GM18858 (cell line): ENCODE data around the gene DRAM2.

Source experiments
- ATAC-seq: cut with Tn5 transposase; IDR thresholded peaks from one replicate; pipeline ENCODE4 v1.9.1; 2021; ENCODE audit not compliant: unreplicated experiment

The DRAM2 gene

DNA sequence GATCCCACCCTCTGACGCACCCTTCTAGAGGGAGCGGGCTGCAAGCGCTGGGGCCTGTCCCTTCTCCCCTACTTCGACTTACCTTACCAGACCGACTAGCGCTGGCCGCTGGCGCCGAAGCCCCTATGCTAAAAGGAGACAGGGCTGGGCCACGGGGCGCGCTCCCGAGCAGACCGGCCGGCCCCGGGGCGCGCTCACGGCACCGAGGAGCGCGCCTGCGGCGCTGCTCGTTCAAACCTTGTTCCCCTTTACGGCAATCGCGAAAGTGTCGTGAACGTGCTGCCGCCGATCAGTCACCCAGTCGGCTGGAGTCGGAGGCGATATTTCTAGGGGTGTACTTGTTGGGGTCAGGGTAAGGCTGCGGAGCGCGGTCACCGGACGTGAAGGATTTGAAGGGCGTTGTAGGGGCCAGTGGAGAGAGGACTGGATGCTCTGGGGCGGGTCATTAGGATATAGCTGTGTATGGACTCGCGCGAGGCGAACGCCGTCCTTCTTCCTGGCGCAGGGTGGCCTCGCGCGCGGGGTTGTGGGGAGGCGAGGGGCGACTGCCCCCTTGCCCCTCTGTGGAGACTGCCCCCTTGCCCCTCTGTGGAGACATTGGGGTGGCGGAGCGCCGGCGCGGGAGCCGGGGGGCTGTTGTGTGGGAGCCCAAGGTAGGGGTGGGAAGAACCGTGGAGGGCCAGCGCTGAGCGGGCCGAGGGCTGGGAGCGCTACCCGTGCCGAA lies at the start of gene DRAM2, which contains the start of gene CEPT1:
Gene DRAM2 (minus strand): TSS at position 138 of the 724 bp plus-strand sequence. CDS start 8,539 bp downstream, outside the sequence.
Gene CEPT1 (plus strand): TSS at position 268 of the 724 bp plus-strand sequence. CDS start 7,492 bp downstream, outside the sequence.
- peak; percentile 47 for ATAC-seq

DNA sequence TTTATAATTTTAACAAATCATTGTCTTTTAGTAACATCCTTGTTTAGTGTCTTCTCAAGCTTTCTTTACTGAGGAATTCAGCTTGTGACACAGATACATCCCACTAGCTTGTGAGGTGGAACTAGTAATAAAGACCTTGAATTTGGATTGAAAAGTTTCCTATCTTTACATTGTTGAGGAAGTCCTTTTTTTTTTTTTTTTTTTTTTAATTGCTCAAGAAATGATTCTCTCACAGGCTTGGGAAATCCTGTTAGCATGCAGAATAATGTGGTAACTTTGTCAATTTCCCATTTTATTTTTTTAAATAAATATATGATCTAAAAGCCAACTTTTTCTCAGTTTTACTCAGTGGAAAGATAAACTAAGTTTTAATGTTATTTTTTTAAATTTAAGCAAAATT lies 44.8 kb upstream of the DRAM2 start:
- no peak for ATAC-seq

DNA sequence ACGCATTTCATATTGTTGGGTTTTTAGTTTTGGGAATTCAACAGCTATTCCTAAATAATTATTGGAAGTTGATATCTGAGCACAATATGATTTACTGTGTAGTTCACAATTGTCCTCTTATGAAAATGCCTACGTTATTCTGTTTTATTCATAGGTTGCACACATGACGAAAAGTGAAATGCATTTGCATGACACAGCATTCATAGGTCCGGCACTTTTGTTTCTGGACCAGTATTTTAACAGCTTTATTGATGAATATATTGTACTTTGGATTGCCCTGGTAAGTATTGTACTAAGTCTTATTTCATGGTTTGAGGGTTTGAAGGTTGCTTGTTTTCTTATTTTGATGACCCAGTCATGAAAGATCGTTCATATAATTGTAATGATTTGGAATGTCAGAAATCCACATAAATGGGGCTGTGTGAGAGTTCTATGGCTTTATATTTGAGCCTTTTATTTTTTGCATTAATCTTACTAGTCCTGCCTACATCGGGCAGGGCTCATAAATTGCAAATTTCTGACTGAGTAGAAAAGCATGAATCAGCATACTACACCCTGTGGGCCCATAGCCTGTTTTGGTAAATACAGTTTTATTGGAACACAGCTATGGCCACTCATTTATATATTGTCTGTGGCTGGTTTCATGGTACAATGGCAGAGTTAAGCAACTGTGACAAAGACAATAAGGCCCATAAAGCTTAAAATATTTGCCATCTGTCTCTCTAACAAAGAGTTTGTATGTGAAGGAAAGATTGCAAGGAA lies 43.6 kb upstream of the DRAM2 start:
- no peak for ATAC-seq

DNA sequence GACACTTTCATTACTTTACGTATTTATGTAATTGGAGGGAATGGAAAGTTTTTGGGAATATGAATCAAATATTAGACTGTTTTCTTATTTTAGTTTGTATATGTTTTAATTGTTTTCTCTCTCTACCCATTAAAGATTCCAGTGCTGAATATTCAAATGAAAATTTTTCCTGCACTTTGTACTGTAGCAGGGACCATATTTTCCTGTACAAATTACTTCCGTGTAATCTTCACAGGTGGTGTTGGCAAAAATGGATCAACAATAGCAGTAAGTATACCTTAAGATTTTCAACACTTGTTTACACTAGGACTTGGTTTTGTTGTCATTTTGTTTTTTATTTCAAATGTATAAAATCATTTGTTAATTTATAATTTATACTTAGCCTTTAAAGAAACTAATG lies 42.2 kb upstream of the DRAM2 start:
- ATAC-seq: no peak

DNA sequence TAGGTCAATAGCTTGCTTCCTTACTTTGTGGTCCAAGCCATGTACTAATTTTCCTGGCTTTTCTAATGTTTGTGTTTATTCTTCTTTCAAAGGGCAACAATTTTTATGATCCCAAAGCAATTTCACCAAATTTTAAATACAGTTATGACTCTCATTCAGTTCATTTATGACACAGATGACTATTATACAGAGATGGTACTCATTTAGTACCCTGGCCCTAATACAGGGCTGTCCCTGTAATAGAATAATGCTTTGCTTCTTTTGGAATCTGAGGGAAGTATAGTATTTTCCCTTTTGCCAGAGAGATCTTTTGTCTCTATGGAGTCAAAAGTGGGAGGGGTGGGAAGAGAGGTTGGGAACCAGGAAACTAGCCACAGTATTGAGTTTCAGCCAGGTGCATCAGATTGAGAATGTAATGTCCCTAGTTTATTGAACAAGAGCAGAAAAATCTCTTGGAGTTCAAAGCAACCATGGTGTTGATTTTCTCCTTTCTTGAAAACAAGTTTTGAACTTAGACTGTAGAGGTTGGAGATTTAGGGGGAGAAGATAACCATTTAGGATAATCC lies 40.2 kb upstream of the DRAM2 start:
- ATAC-seq: no peak

DNA sequence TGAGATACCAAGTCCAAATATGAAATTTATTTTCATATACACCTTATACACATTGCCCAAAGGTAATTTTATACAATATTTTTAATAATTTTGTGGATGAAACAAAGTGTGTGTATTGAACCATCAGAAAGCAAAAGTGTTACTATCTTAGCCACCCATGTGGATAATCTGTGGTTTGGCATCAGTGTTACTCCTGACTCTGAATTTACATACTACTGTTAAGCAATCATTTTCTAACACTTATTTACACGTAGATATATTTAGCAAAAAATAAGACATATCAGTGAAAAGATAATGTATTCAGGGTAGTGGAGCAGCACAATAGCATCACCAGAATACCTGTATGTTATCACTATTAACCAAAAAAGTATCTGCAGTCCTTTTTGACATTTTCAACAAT lies 36.8 kb upstream of the DRAM2 start:
- no peak for ATAC-seq

DNA sequence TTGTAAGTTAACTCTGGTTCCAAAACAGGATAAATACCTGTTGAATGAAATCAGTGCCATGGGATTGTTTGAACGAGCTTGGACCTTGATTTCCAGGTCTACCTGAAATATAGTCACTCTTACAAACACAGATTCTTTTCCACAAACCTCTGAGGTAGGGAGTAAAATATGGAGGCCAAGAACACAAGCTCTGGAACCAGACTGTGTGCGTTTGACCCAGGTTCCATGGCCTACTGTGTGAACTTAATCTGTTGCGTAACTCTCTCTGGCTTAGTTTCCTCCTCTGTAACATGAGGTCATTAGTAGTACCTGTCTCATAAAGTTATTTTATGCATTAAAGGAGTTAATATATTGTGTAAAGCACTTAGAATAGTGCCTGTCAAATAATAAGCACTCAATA lies 35.5 kb upstream of the DRAM2 start:
- ATAC-seq: no peak

DNA sequence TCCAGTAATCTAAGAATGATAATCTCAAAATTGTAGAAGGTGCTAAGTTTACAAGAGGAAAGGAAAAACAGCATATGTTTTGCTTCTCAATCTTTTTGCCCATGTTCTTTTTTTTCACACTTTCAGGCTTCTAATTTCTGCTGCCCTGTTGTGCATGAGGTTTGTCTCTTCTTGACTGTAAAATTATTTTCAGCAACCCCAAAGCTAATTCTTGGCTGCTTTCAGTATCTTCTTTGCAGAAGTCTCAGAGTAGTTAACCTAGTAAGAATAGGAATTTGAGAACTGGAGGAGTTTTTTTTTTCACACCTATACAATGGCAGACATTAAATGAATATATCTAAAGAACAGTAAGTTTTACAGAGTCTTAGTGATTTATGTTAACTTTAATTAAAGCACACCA lies 34.2 kb upstream of the DRAM2 start:
- ATAC-seq: no peak

DNA sequence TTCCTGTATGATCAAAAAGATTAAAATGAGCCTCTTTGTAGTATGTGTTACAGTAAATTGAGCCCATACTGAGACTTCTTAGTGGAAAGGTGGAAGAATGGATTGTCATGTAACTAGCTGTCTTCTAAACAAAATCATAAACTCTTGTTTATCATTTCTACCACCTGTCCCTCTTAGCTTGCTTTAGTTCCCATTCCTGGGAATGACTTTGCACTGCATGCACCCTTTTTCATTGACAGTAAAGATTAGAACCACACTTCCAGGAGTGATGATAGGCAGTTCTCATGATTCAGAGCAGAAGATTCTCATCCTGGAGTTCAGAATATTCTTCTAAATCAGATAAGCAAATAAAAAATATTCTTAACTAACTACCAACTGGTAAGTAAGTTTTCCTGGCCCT lies 32.6 kb upstream of the DRAM2 start:
- ATAC-seq: no peak

DNA sequence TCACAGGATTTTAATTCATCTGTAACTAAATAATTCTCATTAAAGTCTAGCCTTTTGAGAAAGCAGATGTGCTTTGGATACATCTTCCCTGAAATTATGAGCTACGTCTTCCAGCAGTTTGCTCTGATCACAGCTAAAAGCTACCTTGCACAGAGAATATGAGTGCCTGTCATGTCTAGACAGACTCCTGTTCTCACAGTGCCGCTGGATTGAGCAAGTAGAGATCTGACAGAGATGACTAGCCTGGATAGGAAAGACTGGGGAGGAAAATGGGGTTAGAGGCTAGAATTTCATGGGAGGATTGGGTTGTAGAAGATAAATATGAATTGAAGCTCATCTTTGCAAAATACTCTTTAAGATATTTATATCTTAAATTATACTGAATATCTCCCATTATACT lies 24.3 kb upstream of the DRAM2 start:
- ATAC-seq: no peak

DNA sequence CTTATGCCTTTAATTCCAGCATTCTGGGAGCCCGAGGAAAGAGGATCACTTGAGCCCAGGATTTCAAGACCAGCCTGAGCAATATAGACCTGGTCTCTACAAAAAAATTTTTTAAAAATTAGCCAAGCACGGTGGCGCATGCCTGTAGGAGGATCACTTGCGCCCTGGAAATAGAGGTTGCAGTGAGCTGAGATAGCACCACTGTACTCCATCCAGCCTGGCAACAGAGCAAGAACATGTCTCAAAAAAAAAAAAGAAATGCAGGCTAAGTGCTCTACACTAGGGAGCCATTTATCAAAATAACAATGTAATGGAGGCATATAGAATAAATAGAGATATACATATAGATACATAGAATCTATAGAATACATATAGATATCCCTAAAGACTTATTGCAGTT lies 23.5 kb upstream of the DRAM2 start:
- no peak for ATAC-seq

DNA sequence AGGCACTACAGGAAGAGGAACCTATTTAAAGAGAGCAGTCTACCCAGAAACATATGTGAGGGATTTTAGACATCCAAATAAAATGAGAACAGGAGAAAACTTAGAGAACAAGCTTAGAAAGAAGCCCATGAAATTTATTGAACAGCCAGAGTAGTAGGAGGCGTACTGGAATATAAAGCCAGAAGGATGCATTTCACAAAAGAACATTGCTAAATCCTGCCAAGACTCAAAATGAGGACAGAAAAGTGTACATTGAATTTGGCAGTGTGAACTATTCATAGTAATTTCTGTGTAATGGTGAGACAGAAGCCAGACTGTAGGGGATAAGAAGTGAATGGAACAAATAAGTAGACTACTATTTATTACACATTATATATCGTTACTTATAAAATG lies 22.6 kb upstream of the DRAM2 start:
- no peak for ATAC-seq

DNA sequence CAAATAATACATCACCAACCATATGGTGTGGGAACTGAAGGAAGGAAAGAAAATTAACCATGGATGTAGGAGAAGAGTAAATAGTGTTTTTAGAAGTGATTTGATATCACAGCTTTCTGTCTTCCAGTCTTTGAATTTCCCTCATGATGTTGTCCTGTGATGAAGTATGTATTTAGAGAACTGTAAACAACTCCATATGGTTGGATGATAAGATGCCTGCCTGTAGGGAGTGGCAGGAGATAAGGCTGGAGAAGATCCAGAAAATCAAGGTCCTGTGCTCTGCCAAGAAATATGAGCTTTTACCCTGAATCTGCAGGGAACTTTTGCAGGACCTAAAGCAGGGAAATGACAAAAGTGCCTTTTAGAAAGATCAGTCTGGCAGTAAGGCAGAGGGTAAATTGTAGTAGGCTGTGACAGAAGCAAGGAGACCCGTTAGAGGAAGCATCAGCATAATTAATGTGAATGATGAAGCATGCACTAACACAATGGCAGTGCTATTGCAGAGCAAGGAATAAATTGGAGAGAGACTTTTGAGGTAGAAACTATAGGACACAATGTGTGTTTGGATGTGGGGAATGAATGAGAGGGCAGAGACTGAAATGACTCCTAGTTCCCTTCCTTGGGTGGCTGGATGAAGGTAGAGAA lies 22.1 kb upstream of the DRAM2 start:
- ATAC-seq: no peak

DNA sequence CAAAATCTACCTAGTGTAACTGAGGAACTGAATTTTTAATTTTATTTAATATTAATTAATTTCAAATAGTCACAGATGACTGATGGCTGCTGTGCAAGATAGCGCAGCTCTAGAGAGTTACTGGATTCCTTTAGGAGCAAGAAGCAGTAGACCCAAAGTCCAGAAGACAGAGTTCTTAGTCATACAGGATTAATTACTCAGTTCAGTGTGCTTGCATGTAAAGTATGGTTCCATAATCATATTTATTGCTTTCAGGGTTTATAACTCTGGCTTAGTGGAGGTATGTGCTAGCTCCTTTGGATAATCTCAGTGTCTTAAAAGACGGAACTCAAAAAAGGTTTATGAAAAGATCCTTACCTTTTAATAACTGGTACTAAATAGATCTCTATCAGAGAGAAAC lies 17.5 kb upstream of the DRAM2 start:
- ATAC-seq: no peak

DNA sequence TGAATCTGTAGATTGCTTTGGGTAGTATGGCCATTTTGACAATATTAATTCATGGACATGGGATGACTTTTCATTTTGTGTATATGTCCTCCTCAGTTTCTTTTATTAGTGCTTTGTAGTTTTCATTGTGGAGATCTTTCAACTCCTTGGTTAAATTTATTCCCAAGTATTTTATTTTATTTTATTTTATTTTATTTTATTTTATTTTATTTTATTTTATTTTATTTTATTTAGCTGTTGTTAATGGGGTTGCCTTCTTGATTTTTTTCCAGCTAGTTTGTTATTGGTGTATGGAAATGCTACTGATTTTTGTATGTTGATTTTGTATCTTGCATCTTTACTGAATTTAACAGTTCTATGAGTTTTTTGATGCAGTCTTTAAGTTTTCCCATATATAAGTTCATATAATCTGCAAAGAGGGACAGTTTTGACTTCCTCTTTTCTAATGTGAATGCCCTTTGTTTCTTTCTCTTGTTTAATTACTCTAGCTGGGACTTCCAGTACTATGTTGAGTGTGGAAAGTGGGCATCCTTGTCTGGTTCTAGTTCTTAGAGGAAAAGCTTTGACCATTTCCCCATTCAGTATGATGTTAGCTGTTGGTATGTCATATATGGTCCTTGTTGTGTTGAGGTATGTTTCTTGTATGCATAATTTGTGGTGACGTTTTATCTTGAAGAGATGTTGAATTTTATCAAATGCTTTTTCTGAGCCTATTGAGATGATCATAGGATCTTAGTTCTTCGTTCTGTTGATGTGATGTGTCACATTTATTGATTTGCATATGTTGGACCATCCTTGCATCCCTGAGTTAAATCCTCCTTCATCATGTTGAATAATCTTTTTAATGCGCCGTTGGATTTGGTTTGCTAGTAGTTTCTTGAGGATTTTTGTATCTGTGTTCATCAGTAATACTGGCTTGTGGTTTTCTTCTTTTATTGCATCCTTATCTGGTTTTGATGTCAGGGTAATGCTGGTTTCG lies 14.4 kb upstream of the DRAM2 start:
- ATAC-seq: no peak

DNA sequence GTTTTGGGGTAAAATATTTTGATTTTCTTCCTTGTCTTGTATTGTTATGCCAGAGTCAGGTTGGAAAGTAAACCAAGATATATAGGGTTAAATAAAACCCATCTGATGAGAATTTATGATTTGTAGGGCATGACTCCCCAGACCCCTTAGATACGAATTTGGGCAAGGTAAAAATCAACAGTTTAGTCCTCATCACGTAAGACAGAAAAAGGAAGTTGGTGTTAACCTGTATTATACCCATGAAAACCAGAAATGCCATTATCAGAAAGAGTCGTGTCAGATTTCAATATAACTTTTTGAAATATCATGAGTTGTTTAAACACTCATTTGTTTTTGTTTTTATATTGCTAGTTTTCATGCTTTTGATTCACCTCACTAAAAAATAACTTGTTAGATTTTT lies 11.9 kb upstream of the DRAM2 start:
- no peak for ATAC-seq

DNA sequence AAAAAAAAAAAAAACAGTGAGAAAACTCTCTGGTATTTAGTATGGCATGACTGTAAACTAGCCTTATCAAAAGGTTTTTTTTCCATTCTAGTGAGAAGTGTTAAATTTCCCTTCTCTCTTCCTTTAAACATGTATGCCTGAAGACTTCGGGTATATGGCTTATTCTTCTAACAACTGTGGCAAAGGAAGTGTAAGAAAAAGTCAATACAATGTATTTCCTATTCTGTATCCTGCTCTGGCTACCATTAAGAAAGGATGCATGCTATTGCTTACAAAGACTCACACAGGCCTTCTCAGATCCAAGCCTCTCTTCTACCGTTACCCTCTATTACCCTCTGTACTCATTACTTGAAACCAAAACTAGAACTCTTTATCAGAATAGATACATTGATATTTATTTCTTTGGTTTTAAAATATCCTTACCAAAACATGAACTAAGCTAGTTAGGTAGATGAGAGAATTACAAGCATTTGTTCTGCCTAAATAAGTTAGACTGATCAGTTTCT lies 8.5 kb upstream of the DRAM2 start:
- no peak for ATAC-seq

DNA sequence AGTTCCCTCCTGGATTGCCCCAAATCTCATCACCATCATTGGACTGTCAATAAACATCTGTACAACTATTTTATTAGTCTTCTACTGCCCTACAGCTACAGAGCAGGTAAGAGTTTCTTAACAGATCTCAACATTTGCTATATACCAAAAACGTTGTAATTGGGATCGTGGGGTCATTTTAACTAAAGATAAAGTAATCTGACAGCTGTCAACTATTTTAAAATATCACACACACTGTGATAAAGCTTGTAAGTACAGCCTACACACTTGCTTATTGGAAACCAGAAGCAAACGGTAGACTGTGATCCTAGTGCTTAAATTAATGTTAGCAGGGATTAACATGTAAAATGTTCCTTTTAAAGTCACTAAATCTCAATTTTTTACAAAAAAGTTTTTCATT lies 8.1 kb upstream of the DRAM2 start:
- no peak for ATAC-seq

DNA sequence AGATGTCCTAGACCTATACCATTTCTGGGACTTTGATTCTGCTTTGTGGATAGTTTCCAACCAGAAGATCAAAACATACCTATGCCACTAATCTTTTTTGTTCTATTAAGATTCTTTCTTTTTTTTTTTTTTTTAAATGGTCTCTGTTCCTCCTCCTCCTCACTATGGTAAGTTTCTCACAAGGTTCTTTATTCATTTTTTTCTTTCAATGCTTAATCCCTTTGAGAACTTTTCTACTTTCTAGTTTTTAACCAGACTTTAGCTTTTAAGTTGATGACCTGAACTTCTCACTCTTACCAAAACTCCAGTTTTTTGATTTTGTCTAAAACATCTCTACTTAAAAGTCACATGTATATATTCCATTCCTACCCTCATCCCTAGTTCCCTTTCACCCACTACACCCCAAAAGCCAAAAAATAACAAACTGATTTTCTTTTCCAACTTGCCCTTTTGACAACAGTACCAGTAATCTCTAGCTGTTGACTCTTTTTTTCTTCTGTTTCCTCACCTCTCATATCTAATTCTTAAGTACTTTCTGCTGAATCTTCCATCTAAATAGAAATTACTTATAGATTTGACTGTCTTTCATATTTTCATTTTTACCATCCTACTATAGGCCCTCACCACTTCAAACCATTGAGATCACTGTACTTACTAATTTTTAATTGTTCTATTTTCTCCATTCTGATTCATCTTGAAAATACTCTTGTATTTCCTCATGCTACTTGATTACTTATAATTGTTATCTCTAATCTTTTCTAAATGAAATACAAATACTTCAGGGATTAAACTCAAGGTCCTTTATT lies 6.3 kb upstream of the DRAM2 start:
- no peak for ATAC-seq
